Lower leg skin (tissue), 4 donors: ENCODE measurements around the gene NR1H2. TPM values are rescaled to one million over a fixed set of nuclear protein-coding genes. Genes with fewer than 3 reads are reported as not detected.
"Not testable (repeated sequence)": the region's sequence is repeated elsewhere in the genome, so short reads cannot be mapped to it uniquely, and the experiment has no call there.

Source experiments
- DNase-seq, 2 donors: peaks; one replicate each; pipeline ENCODE4 v3.0.0-alpha.2; 2019; ENCODE audit warnings: low spot score in 2 of 2
- H3K4me3 ChIP-seq: fragments of 200-600 bp; sonication (generic); 2 replicates; pipeline ENCODE4 v1.5.1; 2017; ENCODE audit warnings: mild to moderate bottlenecking, low read depth; ENCODE audit not compliant: poor library complexity, severe bottlenecking
- POLR2A ChIP-seq, 2 donors: fragments of 450-650 bp; IDR thresholded peaks; one replicate each; pipeline ENCODE4 v1.6.1; 2016 to 2017; ENCODE audit warnings: antibody characterized with exemption in 2 of 2, mild to moderate bottlenecking in 1 of 2, moderate library complexity in 1 of 2
- WGBS, 2 donors: methylation state at CpG; one replicate each; pipeline ENCODE4 v1.1.5; 2018; 5-methylcytosine and 5-hydroxymethylcytosine counted together
- intact Hi-C: fragments of 100-400 bp; cut with DNase I; formaldehyde crosslinking; loops from one replicate; pipeline ENCODE4 v1.15.0; 2023; ENCODE audit warnings: low total_unique reads
- total RNA-seq, 4 donors: library from RNA; depleted of rRNA; stranded (reverse); fragments of >200 nt; gene quantifications; one replicate each; pipeline ENCODE4 v1.1.0, GENCODE V29; 2016
- TF ChIP-seq, protein P1 (sequence below), 3 donors: fragments of 450-650 bp; IDR thresholded peaks; one replicate each; pipeline ENCODE4 v1.5.1; 2016; ENCODE audit warnings: antibody characterized with exemption in 3 of 3, mild to moderate bottlenecking in 3 of 3, moderate library complexity in 2 of 3

The NR1H2 gene
- total RNA-seq, 4 donors from 2014 or later, result 83.1 to 112 (median 103) TPM

- no peak overlapping the region for H3K4me3 ChIP-seq
- TF ChIP-seq, protein P1, sequence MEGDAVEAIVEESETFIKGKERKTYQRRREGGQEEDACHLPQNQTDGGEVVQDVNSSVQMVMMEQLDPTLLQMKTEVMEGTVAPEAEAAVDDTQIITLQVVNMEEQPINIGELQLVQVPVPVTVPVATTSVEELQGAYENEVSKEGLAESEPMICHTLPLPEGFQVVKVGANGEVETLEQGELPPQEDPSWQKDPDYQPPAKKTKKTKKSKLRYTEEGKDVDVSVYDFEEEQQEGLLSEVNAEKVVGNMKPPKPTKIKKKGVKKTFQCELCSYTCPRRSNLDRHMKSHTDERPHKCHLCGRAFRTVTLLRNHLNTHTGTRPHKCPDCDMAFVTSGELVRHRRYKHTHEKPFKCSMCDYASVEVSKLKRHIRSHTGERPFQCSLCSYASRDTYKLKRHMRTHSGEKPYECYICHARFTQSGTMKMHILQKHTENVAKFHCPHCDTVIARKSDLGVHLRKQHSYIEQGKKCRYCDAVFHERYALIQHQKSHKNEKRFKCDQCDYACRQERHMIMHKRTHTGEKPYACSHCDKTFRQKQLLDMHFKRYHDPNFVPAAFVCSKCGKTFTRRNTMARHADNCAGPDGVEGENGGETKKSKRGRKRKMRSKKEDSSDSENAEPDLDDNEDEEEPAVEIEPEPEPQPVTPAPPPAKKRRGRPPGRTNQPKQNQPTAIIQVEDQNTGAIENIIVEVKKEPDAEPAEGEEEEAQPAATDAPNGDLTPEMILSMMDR (IDR thresholded peaks at IDR 0.05), result no peak
- WGBS, 2 donors, result 87 to 88% methylated on average over 21 of the region's 21 CpGs
- DNase-seq, result no peak
- intact Hi-C loops, result no loop called here
These were observed 11.1 kb downstream of the NR1H2 start for GRCh38 chr19:50387176-50387867.

DNA sequence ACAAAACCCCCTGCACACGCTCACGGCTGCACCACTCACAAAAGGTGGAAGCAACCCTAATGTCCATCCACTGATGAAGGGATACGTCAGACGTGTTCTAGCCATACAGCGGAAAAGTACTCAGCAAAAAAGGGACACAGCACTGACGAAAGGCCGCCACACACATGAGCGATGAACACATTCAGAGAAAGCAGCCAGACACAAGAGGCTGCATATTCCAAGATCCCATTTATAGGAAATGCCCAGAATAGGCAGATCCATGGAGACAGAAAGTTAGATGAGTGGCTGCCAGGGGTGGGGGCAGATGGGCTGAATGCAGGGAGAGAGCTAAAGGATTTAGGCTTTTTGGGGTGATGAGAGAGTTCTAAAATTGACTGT, 11.6 kb downstream of the NR1H2 start:
- H3K4me3 ChIP-seq, result no peak overlapping the region
- intact Hi-C loops, result no loop called here
- 90 to 96% methylated on average over 8 of the region's 8 CpGs for WGBS, 2 donors
- DNase-seq, result no peak
- TF ChIP-seq, protein P1 (IDR thresholded peaks at IDR 0.05), result no peak
- TF ChIP-seq POLR2A (IDR thresholded peaks at IDR 0.05), result no peak

- 91 to 92% methylated on average over 3 of the region's 3 CpGs for WGBS, 2 donors
- H3K4me3 ChIP-seq, DNase-seq, intact Hi-C loops: not testable (repeated sequence)
These were observed 14.0 kb downstream of the NR1H2 start for GRCh38 chr19:50390295-50390694.

DNA sequence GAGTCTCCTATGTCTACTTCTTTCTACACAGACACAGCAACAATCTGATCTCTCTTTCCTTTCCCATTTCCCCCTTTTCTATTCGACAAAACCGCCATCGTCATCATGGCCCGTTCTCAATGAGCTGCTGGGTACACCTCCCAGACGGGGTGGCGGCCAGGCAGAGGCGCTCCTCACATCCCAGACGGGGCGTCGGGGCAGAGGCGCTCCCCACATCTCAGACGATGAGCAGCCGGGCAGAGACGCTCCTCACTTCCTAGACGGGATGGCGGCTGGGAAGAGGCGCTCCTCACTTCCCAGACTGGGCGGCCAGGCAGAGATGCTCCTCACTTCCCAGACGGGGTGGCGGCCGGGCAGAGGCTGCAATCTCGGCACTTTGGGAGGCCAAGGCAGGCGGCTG, 14.7 kb downstream of the NR1H2 start:
- DNase-seq, result not testable (repeated sequence)
- WGBS, 2 donors, result 95 to 97% methylated on average over 19 to 23 of the region's 23 CpGs

DNA sequence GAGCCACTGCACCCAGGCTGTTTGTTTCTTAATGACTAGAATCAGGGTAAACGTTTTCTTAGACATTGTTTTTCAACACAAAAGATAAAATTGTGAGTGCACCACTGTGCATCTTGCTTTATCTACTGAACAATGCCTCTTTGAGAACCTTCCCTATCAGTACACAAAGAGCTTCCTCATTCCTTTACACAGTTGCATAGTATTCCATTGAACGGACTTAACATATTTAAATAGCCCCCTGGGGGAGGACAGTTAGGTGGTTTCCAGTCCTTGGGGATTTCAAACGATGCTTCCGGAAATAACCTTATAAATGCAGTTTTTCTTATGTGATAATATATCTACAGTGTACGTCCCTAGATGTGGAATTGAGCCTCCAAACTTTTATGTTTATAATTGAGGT, 16.5 kb downstream of the NR1H2 start:
- WGBS, 2 donors, result 91 to 95% methylated on average over 5 of the region's 5 CpGs
- no peak for DNase-seq
- no peak overlapping the region for H3K4me3 ChIP-seq
- TF ChIP-seq POLR2A (IDR thresholded peaks at IDR 0.05), result no peak
- TF ChIP-seq, protein P1 (IDR thresholded peaks at IDR 0.05), result no peak
- intact Hi-C loops, result no loop called here

More for the DNA sequence above, 14.7 kb downstream of the NR1H2 start:
- intact Hi-C loops, H3K4me3 ChIP-seq: not testable (repeated sequence)

GRCh38 chr19:50393589-50393988, 17.3 kb downstream of the NR1H2 start:
- no peak for TF ChIP-seq POLR2A (IDR thresholded peaks at IDR 0.05)
- TF ChIP-seq, protein P1 (IDR thresholded peaks at IDR 0.05), result no peak
- intact Hi-C loops, result no loop called here
- WGBS, 2 donors, result 92 to 95% methylated on average over 4 of the region's 4 CpGs
- no peak overlapping the region for H3K4me3 ChIP-seq
- DNase-seq, result no peak

DNA sequence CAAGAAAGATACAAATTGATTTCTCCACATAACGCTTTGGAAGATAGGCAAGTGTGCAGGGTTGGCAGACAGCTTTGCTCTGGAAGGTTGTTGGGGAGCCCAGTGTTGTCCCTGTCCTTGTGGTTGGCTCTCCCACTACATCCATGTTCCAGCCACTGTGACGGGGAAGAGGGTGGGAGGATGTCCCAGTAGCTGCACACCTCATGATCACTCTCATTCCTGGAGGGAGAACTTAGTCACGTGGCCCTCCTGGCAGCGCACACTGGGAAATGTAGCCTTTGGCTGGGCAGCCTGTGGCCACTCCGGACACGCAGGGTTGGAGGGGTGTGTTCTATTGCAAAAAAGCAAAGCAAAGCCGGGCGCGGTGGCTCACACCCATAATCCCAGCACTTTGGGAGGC, 17.8 kb downstream of the NR1H2 start:
- H3K4me3 ChIP-seq, result no peak overlapping the region
- intact Hi-C loops, result no loop called here
- TF ChIP-seq POLR2A (IDR thresholded peaks at IDR 0.05), result no peak
- no peak for DNase-seq
- 89 to 93% methylated on average over 9 of the region's 9 CpGs for WGBS, 2 donors
